Uterus (tissue), 4 donors: ENCODE data around the gene AFG1L. TPM values are rescaled to one million over a fixed set of nuclear protein-coding genes. Genes with fewer than 3 reads are reported as not detected.
A peak's percentile ranks its signal among the peaks of the same experiment; 100 is the strongest.

Source experiments
- DNase-seq, 2 donors: peaks; one replicate each; pipeline ENCODE4 v3.0.0-alpha.2; 2019 to 2020
- H3K27ac ChIP-seq, 2 donors: fragments of 200-600 bp; sonication (generic); 1 replicate in 1 of 2; 2 replicates in 1 of 2; pipeline ENCODE4 v1.5.1; 2016 to 2018
- H3K27me3 ChIP-seq, 2 donors: fragments of 200-600 bp; sonication (generic); one replicate each; pipeline ENCODE4 v1.5.1; 2018 to 2019; ENCODE audit warnings: control low read depth in 1 of 2
- H3K36me3 ChIP-seq, 2 donors: fragments of 200-600 bp; sonication (generic); one replicate each; pipeline ENCODE4 v1.5.1; 2019; ENCODE audit warnings: control low read depth in 1 of 2
- H3K4me1 ChIP-seq, 2 donors: fragments of 200-600 bp; sonication (generic); one replicate each; pipeline ENCODE4 v1.5.1; 2018 to 2019; ENCODE audit warnings: control low read depth in 1 of 2
- H3K4me3 ChIP-seq, 2 donors: fragments of 200-600 bp; sonication (generic); 1 replicate in 1 of 2; 2 replicates in 1 of 2; pipeline ENCODE4 v1.5.1; 2018 to 2019; ENCODE audit warnings: mild to moderate bottlenecking in 1 of 2
- H3K9me3 ChIP-seq, 2 donors: fragments of 200-600 bp; sonication (generic); one replicate each; pipeline ENCODE4 v1.5.1; 2019; ENCODE audit warnings: control low read depth in 1 of 2
- POLR2A ChIP-seq, 2 donors: fragments of 450-650 bp; IDR thresholded peaks; one replicate each; pipeline ENCODE4 v1.6.1; 2016; ENCODE audit warnings: antibody characterized with exemption in 2 of 2, mild to moderate bottlenecking in 1 of 2, moderate library complexity in 1 of 2
- intact Hi-C: fragments of 100-400 bp; cut with DNase I; formaldehyde crosslinking; loops from one replicate; pipeline ENCODE4 v1.15.1; 2023; ENCODE audit warnings: low total_unique reads
- total RNA-seq, 4 donors: library from RNA; depleted of rRNA in 3 of 4; stranded (reverse); fragments of >200 nt in 3 of 4; gene quantifications; one replicate each; pipeline versions ENCODE4 v1.1.0 to v1.2.4, GENCODE V29; 2014 to 2023
- TF ChIP-seq, protein P1 (sequence below), 4 experiments: fragments of 200-600 bp in 2 of 4; fragments of 450-650 bp in 2 of 4; sonication (generic) in 2 of 4; IDR thresholded peaks; one replicate each; pipeline ENCODE4 v1.5.1; 2016 to 2019; ENCODE audit warnings: antibody characterized with exemption in 4 of 4, mild to moderate bottlenecking in 2 of 4, moderate library complexity in 1 of 4
- donor health status: DM: yes; HTN: yes; CAD: no.

The AFG1L gene
- total RNA-seq, 4 donors from 2014 or later, result under 0.01 to 9.4 (median 5.2) TPM

DNA sequence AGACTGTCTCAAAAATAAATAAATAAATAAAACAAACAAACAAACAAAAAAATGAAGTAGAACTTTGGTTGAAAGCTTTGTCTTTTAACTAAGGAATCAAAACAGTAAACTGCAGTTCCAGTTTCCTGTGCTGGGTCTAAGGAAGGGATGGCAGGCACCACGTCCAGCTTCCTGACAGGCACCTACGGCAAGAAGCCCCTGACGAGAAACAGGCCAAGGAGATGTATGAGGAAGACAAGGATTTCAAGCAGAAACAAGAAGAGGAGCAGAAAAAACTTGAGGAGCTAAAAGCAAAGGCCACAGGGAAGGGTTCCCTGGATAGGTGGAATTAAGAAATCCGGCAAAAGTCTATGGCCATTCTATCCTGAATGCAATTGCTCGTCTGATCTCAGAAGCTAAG is 42.8 kb upstream of the AFG1L start:
- no peaks in the 10 kb centered on the region for H3K27me3 ChIP-seq
- no peak overlapping the region for H3K4me3 ChIP-seq
- H3K36me3 ChIP-seq, result no peaks in the 10 kb centered on the region
- no peak overlapping the region for H3K27ac ChIP-seq
- no peak for DNase-seq
- H3K4me1 ChIP-seq, result no peaks in the 10 kb centered on the region
- intact Hi-C loops, result no loop called here
- TF ChIP-seq, protein P1, sequence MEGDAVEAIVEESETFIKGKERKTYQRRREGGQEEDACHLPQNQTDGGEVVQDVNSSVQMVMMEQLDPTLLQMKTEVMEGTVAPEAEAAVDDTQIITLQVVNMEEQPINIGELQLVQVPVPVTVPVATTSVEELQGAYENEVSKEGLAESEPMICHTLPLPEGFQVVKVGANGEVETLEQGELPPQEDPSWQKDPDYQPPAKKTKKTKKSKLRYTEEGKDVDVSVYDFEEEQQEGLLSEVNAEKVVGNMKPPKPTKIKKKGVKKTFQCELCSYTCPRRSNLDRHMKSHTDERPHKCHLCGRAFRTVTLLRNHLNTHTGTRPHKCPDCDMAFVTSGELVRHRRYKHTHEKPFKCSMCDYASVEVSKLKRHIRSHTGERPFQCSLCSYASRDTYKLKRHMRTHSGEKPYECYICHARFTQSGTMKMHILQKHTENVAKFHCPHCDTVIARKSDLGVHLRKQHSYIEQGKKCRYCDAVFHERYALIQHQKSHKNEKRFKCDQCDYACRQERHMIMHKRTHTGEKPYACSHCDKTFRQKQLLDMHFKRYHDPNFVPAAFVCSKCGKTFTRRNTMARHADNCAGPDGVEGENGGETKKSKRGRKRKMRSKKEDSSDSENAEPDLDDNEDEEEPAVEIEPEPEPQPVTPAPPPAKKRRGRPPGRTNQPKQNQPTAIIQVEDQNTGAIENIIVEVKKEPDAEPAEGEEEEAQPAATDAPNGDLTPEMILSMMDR (IDR thresholded peaks at IDR 0.05), result no peak
- TF ChIP-seq POLR2A (IDR thresholded peaks at IDR 0.05), result no peak
- no peaks in the 10 kb centered on the region for H3K9me3 ChIP-seq

GRCh38 chr6:108253241-108253640 is 41.6 kb upstream of the AFG1L start:
- Histone ChIP-seq H3K27me3 (no peaks in the 10 kb centered on the region), H3K4me3 (no peak overlapping the region), H3K27ac (no peak overlapping the region), H3K36me3 (no peaks in the 10 kb centered on the region), H3K4me1 (no peaks in the 10 kb centered on the region), H3K9me3 (no peaks in the 10 kb centered on the region)
- intact Hi-C loops, result no loop called here
- DNase-seq, result no peak
- no peak for TF ChIP-seq POLR2A (IDR thresholded peaks at IDR 0.05)
- TF ChIP-seq, protein P1 (IDR thresholded peaks at IDR 0.05), result no peak

GRCh38 chr6:108254433-108255410 is 40.1 kb upstream of the AFG1L start:
- no peaks in the 10 kb centered on the region for H3K9me3 ChIP-seq
- no peaks in the 10 kb centered on the region for H3K27me3 ChIP-seq
- DNase-seq, result no peak
- TF ChIP-seq POLR2A (IDR thresholded peaks at IDR 0.05), result no peak
- TF ChIP-seq, protein P1 (IDR thresholded peaks at IDR 0.05), result no peak
- no peak overlapping the region for H3K4me3 ChIP-seq
- no peaks in the 10 kb centered on the region for H3K36me3 ChIP-seq
- no peaks in the 10 kb centered on the region for H3K4me1 ChIP-seq
- no peak overlapping the region for H3K27ac ChIP-seq
- intact Hi-C loops, result no loop called here

- Histone ChIP-seq H3K4me1 (no peaks in the 10 kb centered on the region), H3K4me3 (peak overlapping the region; percentile 92 to 96), H3K36me3 (no peaks in the 10 kb centered on the region), H3K27ac (peak overlapping the region; percentile 95 to 99), H3K9me3 (no peaks in the 10 kb centered on the region), H3K27me3 (no peaks in the 10 kb centered on the region)
- TF ChIP-seq, protein P1 (IDR thresholded peaks at IDR 0.05), result no peak
- peak in 1 of 2 donors; percentile 42 for TF ChIP-seq POLR2A (IDR thresholded peaks at IDR 0.05)
- DNase-seq, result no peak
- intact Hi-C loops, result loop anchor here (2.0 kb wide), 1 partner anchor 35 kb away; the partner anchor contains the start of gene AFG1L
These were observed 34.6 kb upstream of the AFG1L start for GRCh38 chr6:108260126-108260808.
